Endothelial cell of umbilical vein (primary cell): ENCODE measurements around the gene RNLS. TPM values are rescaled to one million over a fixed set of nuclear protein-coding genes. Genes with fewer than 3 reads are reported as not detected.

Experiments used
- BruUV-seq: library from RNA; stranded (reverse); fragments of 400-500 nt; replicated peaks from 2 replicates; lab custom pipeline; 2021; lab: Mats Ljungman, UMichigan
- CTCF ChIA-PET: fragments of 300-600, 350-600 bp; sonication (Branson Sonifier 250); formaldehyde crosslinking; loops from one replicate; lab custom pipeline; 2021; ENCODE audit warnings: antibody characterized with exemption, inconsistent platforms; lab: Charles Lee
- POLR2A ChIA-PET: fragments of 300-600, 350-600 bp; sonication (Branson Sonifier 250); formaldehyde crosslinking; loops from one replicate; lab custom pipeline; 2021; ENCODE audit warnings: antibody characterized with exemption, inconsistent platforms; lab: Charles Lee
- DNase-seq: peaks from one replicate; pipeline ENCODE4 v3.0.0-alpha.2; 2011; ENCODE audit warnings: low read depth, low spot score
- FAIRE-seq: peaks from 2 replicates; lab custom pipeline; 2011; peaks lifted over from hg19 to GRCh38; lab: Jason Lieb, UNC
- H2AFZ ChIP-seq: 2 replicates; pipeline ENCODE4 v1.6.0; 2012; ENCODE audit warnings: low read depth, low read length, control low read depth, inconsistent platforms
- H3K27ac ChIP-seq: 2 replicates; pipeline ENCODE4 v1.5.1; 2011; ENCODE audit warnings: low read depth, mild to moderate bottlenecking, control low read depth, low read length, moderate library complexity; ENCODE audit not compliant: insufficient read depth
- H3K27me3 ChIP-seq, 2 experiments: 2 replicates each; pipeline versions ENCODE4 v1.6.0 to v1.6.1; 2011; ENCODE audit warnings: low read length in 2 of 2, mixed read lengths in 1 of 2; ENCODE audit not compliant: control insufficient read depth in 2 of 2, insufficient read depth in 2 of 2
- H3K36me3 ChIP-seq, 2 experiments: 2 replicates in 1 of 2; 3 replicates in 1 of 2; pipeline ENCODE4 v1.5.1; 2011; ENCODE audit warnings: low read length in 2 of 2, mild to moderate bottlenecking in 1 of 2, moderate library complexity in 1 of 2; ENCODE audit not compliant: control insufficient read depth in 2 of 2, insufficient read depth in 2 of 2; ENCODE audit errors: extremely low read depth in 1 of 2
- H3K4me1 ChIP-seq: 3 replicates; pipeline ENCODE4 v1.5.1; 2011; ENCODE audit warnings: mild to moderate bottlenecking, low read length; ENCODE audit not compliant: control insufficient read depth, insufficient read depth; ENCODE audit errors: extremely low read depth
- H3K4me2 ChIP-seq: 2 replicates; pipeline ENCODE4 v1.6.1; 2011; ENCODE audit warnings: low read length, control low read depth, mixed read lengths; ENCODE audit not compliant: insufficient read depth
- H3K4me3 ChIP-seq, 3 experiments: fragments of 200-600 bp in 1 of 3; sonication (generic), shearing (Covaris generic) in 1 of 3; replicated peaks in 1 of 3; 2 replicates each; pipeline ENCODE4 v1.5.1; 2011 to 2016; ENCODE audit warnings: control low read depth in 3 of 3, low read length in 3 of 3, mild to moderate bottlenecking in 2 of 3, inconsistent platforms in 1 of 3, low read depth in 1 of 3, moderate library complexity in 1 of 3; ENCODE audit not compliant: insufficient read depth in 1 of 3
- H3K79me2 ChIP-seq: 2 replicates; pipeline ENCODE4 v1.6.0; 2012; ENCODE audit warnings: low read length, inconsistent platforms; ENCODE audit not compliant: control insufficient read depth, insufficient read depth
- H3K9ac ChIP-seq: replicated peaks from 2 replicates; pipeline ENCODE3; 2011; ENCODE audit warnings: low read length, control low read depth; ENCODE audit not compliant: insufficient read depth; ENCODE audit errors: extremely low read depth
- H3K9me1 ChIP-seq: replicated peaks from 3 replicates; pipeline ENCODE4 v1.6.0; 2011; ENCODE audit warnings: mild to moderate bottlenecking, low read length; ENCODE audit not compliant: control insufficient read depth, insufficient read depth; ENCODE audit errors: extremely low read depth
- H3K9me3 ChIP-seq: replicated peaks from 2 replicates; pipeline ENCODE4 v1.5.1; 2012; ENCODE audit warnings: low read length, inconsistent platforms; ENCODE audit not compliant: control insufficient read depth, insufficient read depth
- H4K20me1 ChIP-seq: replicated peaks from 2 replicates; pipeline ENCODE3; 2011; ENCODE audit warnings: mild to moderate bottlenecking, low read length; ENCODE audit not compliant: control insufficient read depth, insufficient read depth; ENCODE audit errors: extremely low read depth
- CTCF ChIP-seq, 2 donors: IDR thresholded peaks; 1 replicate in 1 of 2; 2 replicates in 1 of 2; pipeline ENCODE4 v1.5.1; 2011; ENCODE audit warnings: low read length in 2 of 2, mild to moderate bottlenecking in 2 of 2, moderate library complexity in 2 of 2, control low read depth in 1 of 2, inconsistent platforms in 1 of 2, low read depth in 1 of 2; ENCODE audit not compliant: insufficient read depth in 1 of 2; ENCODE audit errors: extremely low read depth in 1 of 2
- EZH2 ChIP-seq: IDR thresholded peaks from 2 replicates; pipeline ENCODE4 v1.6.1; 2012; ENCODE audit warnings: borderline replicate concordance, low read depth, mild to moderate bottlenecking, moderate library complexity, low read length, inconsistent platforms; ENCODE audit not compliant: severe bottlenecking
- FOS ChIP-seq: IDR thresholded peaks from 2 replicates; pipeline ENCODE4 v1.6.1; 2011; ENCODE audit warnings: mild to moderate bottlenecking, low read length, moderate library complexity, borderline replicate concordance; ENCODE audit not compliant: insufficient read depth
- GATA2 ChIP-seq: IDR thresholded peaks from 2 replicates; pipeline ENCODE4 v1.7.0; 2011; ENCODE audit warnings: low read depth, mild to moderate bottlenecking, moderate library complexity, mixed read lengths, low read length; ENCODE audit not compliant: insufficient read length, insufficient read depth
- JUN ChIP-seq: IDR thresholded peaks from 2 replicates; pipeline ENCODE4 v1.6.1; 2011; ENCODE audit warnings: borderline replicate concordance, low read depth; ENCODE audit not compliant: insufficient read length, insufficient read depth
- MYC ChIP-seq: IDR thresholded peaks from one replicate; pipeline ENCODE4 v1.6.1; 2011; ENCODE audit warnings: mild to moderate bottlenecking, low read depth, low read length
- POLR2A ChIP-seq: IDR thresholded peaks from 2 replicates; pipeline ENCODE4 v1.6.1; 2012; ENCODE audit warnings: low read depth, mild to moderate bottlenecking, control low read depth, low read length
- POLR2AphosphoS5 ChIP-seq: IDR thresholded peaks from 2 replicates; pipeline ENCODE4 v1.6.1; 2012; ENCODE audit warnings: low read depth, mild to moderate bottlenecking, control low read depth, low read length, moderate library complexity; ENCODE audit not compliant: insufficient read depth
- dilution Hi-C: fragments of 300-500 bp; cut with MboI; formaldehyde crosslinking; loops from one replicate; pipeline ENCODE4 v1.15.0; 2019; ENCODE audit warnings: low sequenced_read_pairs; ENCODE audit not compliant: extremely low pct_ligation_motif_present
- intact Hi-C: fragments of 100-400 bp; cut with micrococcal nuclease; formaldehyde crosslinking; loops from one replicate; pipeline ENCODE4 v1.10.0; 2022
- polyA plus RNA-seq, 4 experiments: library from polyadenylated mRNA; depleted of rRNA in 3 of 4; stranded (reverse) in 3 of 4; unstranded in 1 of 4; fragments of >200 nt; gene quantifications; 2 replicates each; pipeline versions ENCODE4 v1.2.1 to v1.2.3, GENCODE V29; 2011 to 2012; ENCODE audit warnings: missing spikeins in 1 of 4
- total RNA-seq: library from RNA; stranded (reverse); gene quantifications from 2 replicates; pipeline ENCODE4 v1.2.3, GENCODE V29; 2021
- TF ChIP-seq, protein P1 (sequence below): IDR thresholded peaks from 2 replicates; pipeline ENCODE4 v1.6.1; 2011; ENCODE audit not compliant: insufficient read depth, insufficient read length

RNLS gene
- total and polyA plus RNA-seq, 2 donors (not counting 3 experiments of a cell fraction or from before 2014, with no cell fraction given): 2.5 to 4.6 TPM

DNA sequence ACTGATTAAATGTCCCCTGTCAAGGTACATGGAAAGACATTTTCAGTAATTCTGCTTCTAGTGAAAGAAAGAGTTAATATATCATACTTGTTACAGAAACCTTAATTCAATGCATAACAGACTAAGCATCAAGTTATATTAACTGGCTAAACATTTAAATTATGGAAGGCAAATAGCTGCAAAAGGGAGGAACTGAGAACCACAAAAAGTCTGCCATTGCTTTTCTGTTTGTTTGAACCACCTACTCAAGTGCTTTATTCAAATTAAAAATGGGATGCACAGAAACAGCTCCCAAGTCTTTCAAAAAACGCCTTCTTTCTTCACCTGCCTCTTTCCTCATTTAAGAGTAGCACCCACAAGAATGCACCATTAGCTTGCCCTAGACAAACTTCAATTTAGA, 271.9 kb downstream of the RNLS start:
- POLR2A ChIA-PET: interaction anchor here (0.6 kb wide), 1 partner anchor 129 kb away, joined by 4 read pairs; no protein-coding TSS in a partner anchor
- Histone ChIP-seq H3K36me3 (no peaks in the 10 kb centered on the region), H3K9me3 (no peaks in the 10 kb centered on the region), H3K4me3 (no peak overlapping the region), H3K9ac (no peak overlapping the region), H2AFZ (no peak overlapping the region), H3K9me1 (no peaks in the 10 kb centered on the region), H3K4me1 (no peaks in the 10 kb centered on the region), H3K4me2 (no peak overlapping the region), H4K20me1 (no peaks in the 10 kb centered on the region), H3K27me3 (no peaks in the 10 kb centered on the region), H3K79me2 (no peaks in the 10 kb centered on the region), H3K27ac (no peak overlapping the region)
- DNase-seq (no peak), FAIRE-seq (no peak)
- no peak for TF ChIP-seq MYC
- TF ChIP-seq POLR2A: no peak
- no peak for TF ChIP-seq JUN
- no peak for TF ChIP-seq GATA2
- TF ChIP-seq FOS: no peak
- TF ChIP-seq POLR2AphosphoS5: no peak
- TF ChIP-seq EZH2: no peak
- TF ChIP-seq, protein P1, sequence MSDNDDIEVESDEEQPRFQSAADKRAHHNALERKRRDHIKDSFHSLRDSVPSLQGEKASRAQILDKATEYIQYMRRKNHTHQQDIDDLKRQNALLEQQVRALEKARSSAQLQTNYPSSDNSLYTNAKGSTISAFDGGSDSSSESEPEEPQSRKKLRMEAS: no peak
- no peak for TF ChIP-seq CTCF (IDR thresholded peaks at IDR 0.05; ENCODE audit: extremely low read depth in 1 of 2, insufficient read depth in 1 of 2, low read depth in 1 of 2, low read length in 2 of 2)
- no TSS peak for BruUV-seq
- dilution Hi-C loops (no loop called here), intact Hi-C loops (no loop called here)
- CTCF ChIA-PET: interaction anchor here (0.7 to 1.0 kb wide), 3 partner anchors 39 to 224 kb away, joined by 3 to 4 read pairs (median 3); no protein-coding TSS in a partner anchor
